NCI-H146 treated with DMSO at 0.1 percent for 48 hours (cell line): ENCODE results near the gene SYT2.
"Not testable (repeated sequence)": the region's sequence is repeated elsewhere in the genome, so short reads cannot be mapped to it uniquely, and the experiment has no call there.

Experiments
- DNase-seq: peaks from one replicate; lab custom pipeline; 2025; ENCODE audit not compliant: unreplicated experiment; lab: John Stamatoyannopoulos, UW

SYT2 gene

GRCh38 chr1:202553560-202554038 is 156.7 kb downstream of the SYT2 start:
- DNase-seq = no peak

- not testable (repeated sequence) for DNase-seq
Measured at GRCh38 chr1:202553078-202553477, 157.2 kb downstream of the SYT2 start.

GRCh38 chr1:202552615-202553014 is 157.6 kb downstream of the SYT2 start:
- not testable (repeated sequence) for DNase-seq

GRCh38 chr1:202551683-202552082 is 158.6 kb downstream of the SYT2 start:
- DNase-seq = no peak

- DNase-seq = not testable (repeated sequence)
Measured at GRCh38 chr1:202550088-202550487, 160.2 kb downstream of the SYT2 start.

- DNase-seq = no peak
Measured at GRCh38 chr1:202547215-202547614, 163.0 kb downstream of the SYT2 start.

- not testable (repeated sequence) for DNase-seq
Measured at GRCh38 chr1:202546796-202547195, 163.5 kb downstream of the SYT2 start.

GRCh38 chr1:202546377-202546776 is 163.9 kb downstream of the SYT2 start:
- DNase-seq = not testable (repeated sequence)

- not testable (repeated sequence) for DNase-seq
Measured at GRCh38 chr1:202545647-202546303, 164.5 kb downstream of the SYT2 start.

GRCh38 chr1:202544766-202545449 is 165.3 kb downstream of the SYT2 start:
- DNase-seq = not testable (repeated sequence)

GRCh38 chr1:202543537-202543936 is 166.7 kb downstream of the SYT2 start:
- DNase-seq = not testable (repeated sequence)

GRCh38 chr1:202542415-202542814 is 167.8 kb downstream of the SYT2 start:
- not testable (repeated sequence) for DNase-seq

GRCh38 chr1:202540858-202541257 is 169.4 kb downstream of the SYT2 start:
- not testable (repeated sequence) for DNase-seq
